Raji (cell line): ENCODE results near the gene CCDC63.

Experiments
- POLR2A ChIP-seq: IDR thresholded peaks from 2 replicates; pipeline ENCODE4 v1.6.1; 2011; ENCODE audit warnings: low read depth, low read length, control low read depth; ENCODE audit not compliant: insufficient read depth

Gene CCDC63

DNA sequence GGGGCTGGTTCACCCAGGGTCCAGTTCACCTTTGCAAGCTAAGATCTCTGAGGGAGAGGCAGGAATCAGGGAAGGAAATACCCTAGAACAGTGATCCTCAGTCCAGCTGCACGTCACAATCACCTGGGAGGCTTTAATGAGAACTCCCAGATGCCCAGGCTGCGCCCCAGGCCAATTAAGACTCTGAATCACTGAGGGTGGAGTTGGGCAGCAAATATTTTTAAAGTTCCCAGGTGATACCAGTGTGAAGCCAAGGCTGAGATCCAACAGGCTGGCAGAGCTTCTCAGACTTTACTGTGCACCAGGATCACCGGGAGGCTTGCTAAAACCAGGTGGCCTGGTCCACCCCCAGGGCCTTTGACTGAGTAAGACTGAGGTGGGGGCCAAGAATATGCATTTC lies 49.8 kb downstream of the CCDC63 start:
- TF ChIP-seq POLR2A: no peak

DNA sequence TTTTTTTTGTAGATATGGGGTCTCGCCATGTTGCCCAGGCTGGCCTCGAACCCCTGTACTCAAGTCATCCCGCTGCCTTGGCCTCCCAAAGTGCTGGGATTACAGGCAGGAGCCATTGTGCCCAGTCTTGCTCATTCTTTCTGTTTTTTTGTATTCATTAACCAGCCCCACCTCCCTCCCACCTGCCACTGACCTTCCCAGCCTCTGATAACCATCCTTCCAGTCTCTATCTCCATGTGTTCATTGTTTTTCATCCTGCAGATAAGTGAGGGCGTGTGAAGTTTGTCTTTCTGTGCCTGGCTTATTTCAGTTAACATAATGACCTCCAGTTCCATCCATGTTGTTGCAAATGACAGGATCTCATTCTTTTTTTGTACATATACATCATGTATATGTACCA lies 54.6 kb downstream of the CCDC63 start:
- TF ChIP-seq POLR2A: no peak

DNA sequence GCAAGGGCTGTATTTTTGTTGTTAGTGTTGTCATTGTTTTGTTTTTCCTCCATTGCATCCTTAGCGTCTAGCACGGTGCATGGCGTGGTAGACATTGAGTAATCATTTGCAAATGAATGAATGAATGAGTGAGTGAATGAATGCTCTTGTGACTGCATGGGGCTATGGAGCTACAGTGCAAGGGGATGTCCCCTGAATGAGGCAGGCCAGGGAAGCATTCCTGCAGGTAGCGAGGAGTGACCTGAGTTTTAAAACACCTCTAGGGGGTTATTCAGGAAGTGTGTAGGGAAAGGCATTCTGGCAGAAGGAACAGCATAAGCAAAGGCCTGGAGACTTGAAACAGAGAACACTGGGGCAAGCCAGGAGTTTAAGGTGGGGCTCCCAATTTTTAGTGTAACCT lies 56.7 kb downstream of the CCDC63 start:
- TF ChIP-seq POLR2A: no peak

DNA sequence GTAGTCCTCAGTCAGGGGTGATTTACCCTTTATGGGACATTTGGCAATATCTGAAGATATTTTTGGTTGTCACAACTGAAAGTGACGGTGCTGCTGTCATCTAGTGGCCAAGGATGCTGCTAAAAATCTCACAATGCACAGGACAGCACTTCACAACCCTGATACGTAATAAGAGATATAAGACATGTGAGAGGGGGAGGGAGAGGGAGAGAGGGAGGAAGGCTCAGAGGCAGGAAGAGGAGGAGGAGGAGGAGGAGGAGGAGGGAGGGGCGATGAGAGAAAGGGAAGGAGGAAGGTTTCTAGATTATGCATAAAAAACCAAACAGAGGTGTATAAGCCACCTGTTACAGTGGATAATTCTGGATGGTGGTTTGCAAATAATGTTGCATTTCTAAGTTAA lies 59.3 kb downstream of the CCDC63 start:
- no peak for TF ChIP-seq POLR2A

DNA sequence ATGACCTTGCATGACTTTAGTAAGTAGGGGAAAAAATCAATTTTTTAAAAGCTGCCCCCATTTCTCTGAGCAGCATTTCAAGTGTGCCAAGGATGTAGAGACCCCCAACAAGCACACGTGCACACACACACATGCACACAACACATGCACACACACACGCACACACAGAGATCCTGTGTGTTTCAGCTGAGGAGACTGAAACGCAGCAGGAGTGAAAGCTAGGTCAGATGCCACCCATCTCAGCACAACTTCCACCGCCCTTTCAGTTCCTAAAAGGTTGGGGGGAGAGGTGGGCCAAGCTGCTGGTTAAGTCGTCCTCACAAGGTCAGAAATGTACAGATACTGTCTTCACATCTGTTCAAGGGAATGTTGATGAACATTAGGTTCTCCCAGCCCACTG lies 59.7 kb downstream of the CCDC63 start:
- TF ChIP-seq POLR2A: no peak

DNA sequence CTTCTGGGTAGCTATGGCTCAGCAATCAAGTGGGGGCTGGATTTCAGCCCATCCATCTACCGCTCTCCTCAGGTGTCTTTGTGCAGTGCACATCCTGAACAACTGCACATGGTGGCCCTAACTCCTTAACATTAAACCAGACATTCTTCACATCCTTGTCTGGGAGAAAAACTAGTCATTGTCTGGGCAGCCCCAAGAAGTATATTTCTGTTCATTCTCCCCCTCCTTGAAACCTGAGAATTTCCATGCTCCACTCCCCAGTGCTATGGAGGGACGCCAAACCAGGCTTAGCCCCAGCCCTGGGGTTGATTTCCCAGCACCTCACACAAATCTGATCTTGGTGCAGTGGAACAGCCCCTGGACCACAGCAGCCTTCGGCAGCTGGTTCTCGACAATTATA lies 60.2 kb downstream of the CCDC63 start:
- TF ChIP-seq POLR2A: no peak

DNA sequence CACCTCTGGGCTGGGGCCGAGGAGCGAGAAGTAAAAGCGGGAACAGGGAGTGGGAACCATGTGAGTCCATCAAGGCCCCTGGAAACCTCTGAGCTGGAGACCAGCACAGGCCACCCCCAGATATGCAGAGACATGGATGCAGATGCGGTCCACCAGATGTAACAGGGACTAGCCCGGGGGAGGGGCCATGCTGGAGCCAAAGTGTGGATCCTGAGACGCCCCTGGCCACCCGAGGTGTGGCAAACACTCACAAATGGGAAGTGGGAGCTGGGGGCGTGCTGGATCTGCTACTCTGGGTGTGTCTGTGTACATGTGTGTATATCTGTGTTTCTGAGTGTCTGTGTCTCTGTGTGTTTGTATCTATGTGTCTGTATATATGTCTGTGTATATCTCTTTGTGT lies 60.8 kb downstream of the CCDC63 start:
- TF ChIP-seq POLR2A: no peak

DNA sequence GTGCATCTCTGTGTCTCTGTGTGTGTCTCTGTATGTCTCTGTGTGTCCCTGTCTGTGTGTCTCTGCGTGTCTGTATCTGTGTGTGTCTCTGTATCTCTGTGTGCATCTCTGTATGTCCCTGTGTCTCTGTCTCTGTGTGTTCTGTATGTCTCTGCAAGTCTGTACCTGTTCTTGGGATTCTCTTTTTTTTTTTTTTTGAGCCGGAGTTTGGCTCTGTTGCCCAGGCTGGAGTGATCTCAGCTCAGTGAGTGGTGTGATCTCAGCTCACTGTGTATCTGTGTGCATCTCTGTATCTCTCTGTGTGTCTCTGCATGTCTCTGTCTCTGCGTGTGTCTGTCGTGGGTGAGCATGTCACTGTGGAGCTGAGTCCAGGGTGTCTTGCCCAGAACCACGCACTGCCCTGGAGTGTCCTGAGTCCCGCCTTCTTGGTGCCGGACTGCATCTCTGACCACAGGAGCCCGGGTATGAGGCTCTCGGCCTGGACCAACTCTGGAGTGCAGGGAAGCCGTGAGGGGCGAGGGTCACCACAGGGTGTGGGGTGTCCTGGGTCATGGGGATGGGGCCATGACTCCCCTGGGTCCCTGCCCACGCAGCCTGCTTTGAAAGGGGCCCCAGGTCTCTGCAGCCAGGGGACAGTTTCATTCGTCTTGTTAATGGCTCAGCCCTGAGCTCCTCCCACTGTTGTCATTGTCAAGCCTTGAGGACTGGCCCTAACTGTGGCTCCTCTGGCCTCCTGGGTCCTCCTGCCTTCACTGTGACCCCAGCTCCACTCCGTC lies 61.8 kb downstream of the CCDC63 start:
- TF ChIP-seq POLR2A: no peak

DNA sequence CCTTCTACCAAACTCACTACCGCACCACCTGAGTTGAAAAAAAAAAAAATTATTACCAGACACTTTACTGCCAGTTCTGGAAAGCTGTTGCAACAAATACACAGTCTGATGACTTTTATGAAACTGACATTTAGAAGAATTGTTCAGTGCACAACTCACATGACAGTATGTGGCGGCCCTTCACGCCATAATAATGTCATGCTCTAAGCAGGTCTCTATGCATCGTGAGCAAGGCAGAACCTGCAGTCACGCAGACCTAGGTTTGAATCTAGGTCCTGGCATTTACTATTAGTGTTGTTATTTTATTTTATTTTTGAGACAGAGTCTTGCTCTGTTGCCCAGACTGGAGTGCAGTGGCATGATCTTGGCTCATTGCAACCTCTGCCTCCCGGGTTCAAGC lies 65.5 kb downstream of the CCDC63 start:
- TF ChIP-seq POLR2A: no peak

DNA sequence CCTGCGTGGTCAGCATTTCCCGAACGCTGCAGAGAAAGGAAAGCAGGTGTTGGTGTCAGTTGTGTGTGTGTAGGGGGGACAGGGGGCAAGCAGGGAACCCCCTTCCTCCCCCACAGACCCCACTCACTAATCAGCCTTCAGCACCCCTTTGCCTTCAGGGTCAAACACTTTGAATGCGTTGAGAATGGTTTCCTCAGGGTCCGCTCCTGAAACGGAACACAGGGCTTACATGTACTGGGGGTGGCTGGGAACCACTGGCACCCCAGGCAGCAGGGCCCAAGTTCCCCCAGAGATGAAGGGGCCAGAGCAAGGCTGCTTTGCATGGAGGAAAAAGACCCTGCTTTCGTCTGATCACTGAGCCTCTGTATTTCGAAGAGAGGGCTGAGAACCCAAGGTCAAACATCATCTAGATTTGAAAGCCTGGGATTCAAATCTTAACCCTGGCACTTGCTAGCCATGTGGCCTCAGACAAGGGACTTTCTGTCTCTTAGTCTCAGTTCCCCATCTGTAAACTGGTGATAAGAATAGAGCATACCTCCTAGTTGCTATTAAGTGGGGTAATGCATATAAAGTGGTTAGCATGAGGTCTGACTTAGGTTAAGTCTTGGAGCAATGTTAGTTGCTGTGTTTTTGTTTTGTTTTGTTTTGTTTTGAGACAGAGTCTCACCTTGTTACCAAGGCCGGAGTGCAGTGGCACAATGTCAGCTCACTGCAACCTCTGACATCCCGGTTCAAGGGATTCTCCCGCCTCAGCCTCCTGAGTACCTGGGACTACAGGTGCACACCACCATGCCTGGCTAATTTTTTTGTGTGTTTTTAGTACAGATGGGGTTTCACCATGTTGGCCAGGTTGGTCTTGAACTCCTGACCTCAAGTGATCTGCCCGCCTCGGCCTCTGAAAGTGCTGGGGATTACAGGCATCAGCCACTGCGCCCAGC lies 66.6 kb downstream of the CCDC63 start:
- no peak for TF ChIP-seq POLR2A

DNA sequence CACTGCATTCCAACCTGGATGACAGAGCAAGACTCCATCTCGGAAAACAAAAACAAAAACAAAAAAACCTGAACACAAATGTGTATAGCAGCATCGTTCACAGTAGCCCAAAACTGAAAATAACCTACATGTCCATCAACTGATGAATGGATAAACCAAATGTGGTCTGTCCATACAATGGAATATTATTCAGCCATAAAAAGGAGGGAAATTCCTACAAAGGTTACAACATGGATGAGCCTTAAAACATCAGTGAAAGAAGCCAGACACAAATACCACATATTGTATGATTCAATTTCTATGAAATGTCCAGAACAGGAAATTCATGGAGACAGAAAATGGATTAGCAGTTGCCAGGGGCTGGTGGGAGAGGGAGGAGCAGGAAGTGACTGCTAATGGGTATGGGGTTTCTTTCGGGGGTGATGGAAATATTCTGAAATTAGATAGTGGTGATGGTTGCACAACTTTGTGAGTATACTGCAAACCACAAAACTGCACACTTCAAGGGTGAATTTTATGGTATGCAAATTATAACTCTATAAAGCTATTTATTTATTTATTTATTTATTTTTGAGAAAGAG lies 69.6 kb downstream of the CCDC63 start:
- TF ChIP-seq POLR2A: no peak

DNA sequence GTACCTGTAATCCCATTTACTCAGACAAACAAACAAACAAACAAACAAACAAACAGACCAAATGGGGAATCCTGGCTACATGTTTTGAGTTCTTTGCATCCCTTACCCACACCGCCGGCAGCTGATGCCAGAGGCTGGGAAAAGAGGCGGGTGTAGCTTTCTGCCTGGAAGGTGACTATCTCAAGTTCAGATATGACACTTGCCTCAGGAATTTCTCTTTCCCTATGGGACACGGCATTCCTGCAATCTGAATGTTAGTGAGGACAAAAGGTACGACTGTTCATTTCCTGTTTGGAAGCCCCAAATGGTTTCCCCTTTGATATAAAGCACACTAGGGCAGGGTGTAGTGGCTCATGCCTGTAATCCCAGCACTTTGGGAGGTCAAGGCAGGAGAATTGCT lies 70.7 kb downstream of the CCDC63 start:
- no peak for TF ChIP-seq POLR2A

DNA sequence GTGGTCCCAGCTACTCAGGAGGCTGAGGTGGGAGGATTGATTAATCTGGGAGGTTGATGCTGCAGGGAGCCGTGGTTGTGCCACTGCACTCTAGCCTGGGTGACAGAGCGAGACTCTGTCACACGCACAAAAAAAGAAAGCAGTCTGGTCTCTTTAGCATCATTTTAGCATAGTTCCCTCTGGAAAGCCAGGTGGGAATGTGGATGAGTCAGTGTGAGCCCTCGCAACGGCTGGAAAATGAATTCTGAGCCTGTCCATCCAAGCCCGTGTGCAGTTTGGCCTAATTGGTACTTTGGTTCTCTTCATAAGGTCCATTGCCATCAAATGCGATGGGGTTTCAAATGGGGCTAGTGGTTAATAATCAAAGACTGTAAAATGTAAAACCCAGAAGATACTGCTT lies 71.2 kb downstream of the CCDC63 start:
- no peak for TF ChIP-seq POLR2A

DNA sequence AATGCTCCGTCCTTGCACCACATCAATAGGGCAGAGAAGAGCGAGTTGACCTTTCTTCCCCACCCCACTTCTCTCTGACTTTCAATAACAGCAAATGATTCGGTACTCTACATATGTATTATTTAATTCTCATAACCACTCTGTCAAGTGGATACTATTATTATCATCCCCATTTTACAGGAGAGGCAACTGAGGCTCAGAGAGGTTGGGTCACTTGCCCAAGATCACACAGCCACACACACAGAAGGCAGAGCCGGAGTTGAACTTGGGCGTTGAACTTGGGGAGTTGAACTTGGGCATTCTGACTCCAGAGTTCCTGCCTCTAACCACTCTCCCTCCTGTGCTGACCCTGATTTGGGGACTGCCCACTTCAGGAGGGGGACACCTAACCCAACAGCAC lies 72.9 kb downstream of the CCDC63 start:
- TF ChIP-seq POLR2A: no peak

DNA sequence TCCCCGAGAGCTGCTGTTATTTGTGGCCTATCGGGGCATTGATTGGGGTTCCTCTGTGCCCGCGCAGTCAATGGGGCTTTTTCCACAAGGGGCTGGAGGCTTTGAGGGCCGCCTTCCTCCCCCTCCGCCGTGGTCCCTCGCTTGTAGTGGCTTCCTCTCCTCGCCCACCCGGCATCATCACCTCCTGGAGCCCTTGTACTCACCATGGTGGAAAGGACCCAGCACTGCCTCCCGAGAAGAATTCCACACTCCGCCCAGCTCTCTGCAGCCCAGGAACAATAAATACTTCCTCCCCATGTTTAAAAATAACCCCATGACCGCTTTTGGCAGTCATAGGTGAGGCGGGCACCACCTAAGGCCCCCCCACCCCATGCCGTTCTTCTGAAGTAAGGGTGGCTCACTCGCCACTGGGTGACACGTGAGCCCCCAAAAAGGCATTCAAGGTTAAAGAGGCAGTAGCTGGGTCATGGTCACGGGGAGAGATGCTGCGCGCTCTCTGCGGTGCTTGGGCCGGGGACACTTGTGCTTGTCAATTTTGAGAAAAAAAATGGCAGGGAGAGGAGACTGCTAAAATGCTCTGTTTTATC lies 73.6 kb downstream of the CCDC63 start, which contains the start of gene MYL2:
Gene MYL2, minus strand, starts transcription at position 256 of the 587 bp plus-strand sequence. Its CDS starts 50 bp downstream, at position 206.
- no peak for TF ChIP-seq POLR2A
